ENCODE measurements around the gene AOPEP. TPM values are rescaled to one million over a fixed set of nuclear protein-coding genes. Genes with fewer than 3 reads are reported as not detected.

Gene AOPEP
- total and polyA plus RNA-seq, 2 of the 13 experiments (the other 11 are each of a cell fraction or from before 2014, with no cell fraction given): 22.2 to 41.6 TPM

DNA sequence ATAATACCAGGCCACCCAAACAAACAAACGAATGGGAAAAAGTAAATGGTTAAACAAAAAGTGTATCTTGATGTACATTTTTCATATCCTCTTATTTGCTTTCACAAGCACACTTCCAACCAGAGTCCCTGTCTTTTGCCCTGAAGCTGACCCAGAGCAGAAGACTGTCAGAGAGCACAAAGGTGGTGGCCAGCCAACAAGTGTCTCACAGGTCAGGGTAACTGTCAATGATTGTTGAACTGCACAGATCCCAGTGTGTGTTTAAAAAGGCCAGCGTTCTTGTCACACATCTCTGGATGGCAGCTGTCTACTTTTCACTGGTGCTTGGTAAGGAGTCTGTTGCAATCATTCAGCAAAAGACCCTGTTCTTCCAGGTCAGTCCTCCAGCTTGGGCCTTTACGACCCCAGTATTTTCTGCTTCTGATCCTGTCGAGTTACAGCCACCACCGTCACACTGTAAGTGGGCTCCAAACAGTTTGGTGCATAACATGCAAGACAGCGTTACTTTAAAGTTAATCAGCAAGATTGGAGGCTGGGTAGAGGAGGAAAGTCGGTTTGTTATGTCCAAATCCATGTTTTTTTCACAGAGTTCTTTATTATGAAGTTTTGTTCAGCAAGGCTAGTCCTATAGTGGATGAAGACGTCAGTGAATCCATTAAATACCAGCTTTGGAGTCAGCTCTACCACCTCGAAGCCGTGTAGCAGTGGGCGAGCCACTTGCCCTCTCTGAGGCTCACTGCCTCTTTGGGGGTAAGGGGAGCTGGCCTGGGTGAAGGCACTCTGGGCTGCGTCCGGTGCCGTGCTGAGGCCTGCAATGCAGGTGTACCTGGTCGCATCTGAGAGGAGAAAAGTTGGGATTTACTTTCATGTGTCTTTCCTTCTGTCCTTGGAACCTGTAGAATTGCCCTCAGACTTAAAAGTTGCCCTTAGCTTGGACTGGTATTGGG is 265.7 kb downstream of the AOPEP start (continued):
- TF ChIP-seq ZNF451 (CRISPR knock-in tag; IDR thresholded peaks at IDR 0.05): 0 out of 2 replicates have a peak, but pooled peaks have one; percentile 9
- TF ChIP-seq ARNT2 (CRISPR knock-in tag; IDR thresholded peaks at IDR 0.05; ENCODE audit: low read depth): peak; percentile 68; the same call in 1 of the 2 replicates
- TF ChIP-seq, protein P1, sequence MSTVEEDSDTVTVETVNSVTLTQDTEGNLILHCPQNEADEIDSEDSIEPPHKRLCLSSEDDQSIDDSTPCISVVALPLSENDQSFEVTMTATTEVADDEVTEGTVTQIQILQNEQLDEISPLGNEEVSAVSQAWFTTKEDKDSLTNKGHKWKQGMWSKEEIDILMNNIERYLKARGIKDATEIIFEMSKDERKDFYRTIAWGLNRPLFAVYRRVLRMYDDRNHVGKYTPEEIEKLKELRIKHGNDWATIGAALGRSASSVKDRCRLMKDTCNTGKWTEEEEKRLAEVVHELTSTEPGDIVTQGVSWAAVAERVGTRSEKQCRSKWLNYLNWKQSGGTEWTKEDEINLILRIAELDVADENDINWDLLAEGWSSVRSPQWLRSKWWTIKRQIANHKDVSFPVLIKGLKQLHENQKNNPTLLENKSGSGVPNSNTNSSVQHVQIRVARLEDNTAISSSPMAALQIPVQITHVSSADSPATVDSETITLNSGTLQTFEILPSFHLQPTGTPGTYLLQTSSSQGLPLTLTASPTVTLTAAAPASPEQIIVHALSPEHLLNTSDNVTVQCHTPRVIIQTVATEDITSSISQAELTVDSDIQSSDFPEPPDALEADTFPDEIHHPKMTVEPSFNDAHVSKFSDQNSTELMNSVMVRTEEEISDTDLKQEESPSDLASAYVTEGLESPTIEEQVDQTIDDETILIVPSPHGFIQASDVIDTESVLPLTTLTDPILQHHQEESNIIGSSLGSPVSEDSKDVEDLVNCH (CRISPR knock-in tag; IDR thresholded peaks at IDR 0.05): no peak
- TF ChIP-seq ZNF850 (CRISPR knock-in tag; conservative IDR thresholded peaks at IDR 0.05): no peak
- TF ChIP-seq FOXA3 (CRISPR knock-in tag; IDR thresholded peaks at IDR 0.05): peak; percentile 78
- TF ChIP-seq ZNF326 (CRISPR knock-in tag; IDR thresholded peaks at IDR 0.05; ENCODE audit: borderline replicate concordance): no peak
- no peak for TF ChIP-seq BHLHE40 (IDR thresholded peaks at IDR 0.05; ENCODE audit: low read length)
- TF ChIP-seq GTF2F1 (IDR thresholded peaks at IDR 0.05; ENCODE audit: low read length): no peak
- 0 out of 2 replicates have a peak, but pooled peaks have one; percentile 17 for TF ChIP-seq GATA4 (IDR thresholded peaks at IDR 0.05; ENCODE audit: borderline replicate concordance, low read depth)
- TF ChIP-seq ZZZ3 (CRISPR knock-in tag; IDR thresholded peaks at IDR 0.05; ENCODE audit: borderline replicate concordance): no peak
- peak; percentile 76 for TF ChIP-seq ZNF501 (CRISPR knock-in tag; IDR thresholded peaks at IDR 0.05)
- TF ChIP-seq ZNF569 (CRISPR knock-in tag; IDR thresholded peaks at IDR 0.05; ENCODE audit: borderline replicate concordance): no peak
- TF ChIP-seq CBFB (CRISPR knock-in tag; IDR thresholded peaks at IDR 0.05): no peak
- TF ChIP-seq ATF1 (CRISPR knock-in tag; IDR thresholded peaks at IDR 0.05): no peak
- TF ChIP-seq FOXO4 (CRISPR knock-in tag; conservative IDR thresholded peaks at IDR 0.05): no peak
- TF ChIP-seq ZFP36L2 (CRISPR knock-in tag; IDR thresholded peaks at IDR 0.05): no peak
- no peak for TF ChIP-seq SNRNP70 (IDR thresholded peaks at IDR 0.05; ENCODE audit: low read depth, low read length)
- TF ChIP-seq PAF1 (CRISPR knock-in tag; IDR thresholded peaks at IDR 0.05): no peak
- TF ChIP-seq ZNF704 (CRISPR knock-in tag; IDR thresholded peaks at IDR 0.05; ENCODE audit: borderline replicate concordance): no peak
- peak; percentile 61; the same call in 1 of the 2 replicates for TF ChIP-seq ETV5 (CRISPR knock-in tag; IDR thresholded peaks at IDR 0.05; ENCODE audit: borderline replicate concordance)
- TF ChIP-seq SMC3 (IDR thresholded peaks at IDR 0.05; ENCODE audit: low read length): peak; percentile 34; the same call in 1 of the 2 replicates
- TF ChIP-seq HBP1 (CRISPR knock-in tag; IDR thresholded peaks at IDR 0.05; ENCODE audit: low read depth): no peak; the same call in 1 of the 2 replicates
- TF ChIP-seq SYNCRIP (IDR thresholded peaks at IDR 0.05; ENCODE audit: insufficient read depth, low read depth, low read length): no peak
- TF ChIP-seq ZNF205 (CRISPR knock-in tag; IDR thresholded peaks at IDR 0.05): peak; percentile 60; the same call in 1 of the 2 replicates
